ENCODE results near the gene FUT2. TPM values are rescaled to one million over a fixed set of nuclear protein-coding genes. Genes with fewer than 3 reads are reported as not detected.
A peak's percentile ranks its signal among the peaks of the same experiment; 100 is the strongest.
"Not testable (repeated sequence)": the region's sequence is repeated elsewhere in the genome, so short reads cannot be mapped to it uniquely, and the experiment has no call there.

The FUT2 gene
- total RNA-seq, 1 donor: under 0.01 TPM

- peak in 1 of 3 donors; percentile 41 for DNase-seq (ENCODE audit: low read depth in 2 of 3, low spot score in 2 of 3)
Measured at GRCh38 chr19:48696353-48697010, 711 bp downstream of the FUT2 start.

- peak in 2 of 3 donors; percentile 53 to 77 for DNase-seq (ENCODE audit: low read depth in 2 of 3, low spot score in 2 of 3)
Measured at GRCh38 chr19:48698046-48698445, 2.3 kb downstream of the FUT2 start.

DNA sequence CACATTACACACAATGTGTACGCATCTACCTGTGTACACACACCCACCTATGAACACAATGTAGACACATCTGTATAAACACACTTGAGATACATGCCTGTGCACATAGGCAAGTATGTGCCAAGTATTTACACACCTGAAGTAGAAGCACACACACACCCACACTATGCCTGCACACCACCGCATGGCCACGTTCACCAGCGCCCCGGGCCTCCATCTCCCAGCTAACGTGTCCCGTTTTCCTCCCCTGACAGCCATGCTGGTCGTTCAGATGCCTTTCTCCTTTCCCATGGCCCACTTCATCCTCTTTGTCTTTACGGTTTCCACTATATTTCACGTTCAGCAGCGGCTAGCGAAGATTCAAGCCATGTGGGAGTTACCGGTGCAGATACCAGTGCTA, 6.9 kb downstream of the FUT2 start:
- no peak for DNase-seq (ENCODE audit: low read depth in 2 of 3, low spot score in 2 of 3)

GRCh38 chr19:48703316-48703715, 7.5 kb downstream of the FUT2 start:
- no peak for DNase-seq (ENCODE audit: low read depth in 2 of 3, low spot score in 2 of 3)

- no peak for DNase-seq (ENCODE audit: low read depth in 2 of 3, low spot score in 2 of 3)
Measured at GRCh38 chr19:48705431-48705830, 9.7 kb downstream of the FUT2 start.

DNA sequence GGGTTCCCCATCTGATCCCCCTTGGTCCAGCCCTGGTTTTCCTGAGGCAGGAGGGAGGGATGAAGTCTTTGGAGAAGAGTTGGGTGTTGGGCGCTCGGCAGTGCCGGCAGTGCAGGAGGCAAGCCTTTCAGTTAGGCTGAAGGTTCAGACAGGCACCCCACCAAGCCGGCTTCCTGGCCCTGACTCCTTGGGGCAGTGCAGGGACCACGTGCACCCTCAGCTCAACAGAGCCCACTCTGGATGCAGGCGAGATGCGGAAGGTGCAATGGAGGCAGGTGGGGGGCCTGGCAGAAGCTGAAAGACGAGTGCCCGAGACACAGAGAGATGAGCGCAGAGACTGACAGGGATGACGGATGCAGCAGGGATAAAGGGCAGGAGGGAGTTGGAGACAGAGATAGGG, 12.7 kb downstream of the FUT2 start:
- DNase-seq (ENCODE audit: low read depth in 2 of 3, low spot score in 2 of 3): no peak

DNA sequence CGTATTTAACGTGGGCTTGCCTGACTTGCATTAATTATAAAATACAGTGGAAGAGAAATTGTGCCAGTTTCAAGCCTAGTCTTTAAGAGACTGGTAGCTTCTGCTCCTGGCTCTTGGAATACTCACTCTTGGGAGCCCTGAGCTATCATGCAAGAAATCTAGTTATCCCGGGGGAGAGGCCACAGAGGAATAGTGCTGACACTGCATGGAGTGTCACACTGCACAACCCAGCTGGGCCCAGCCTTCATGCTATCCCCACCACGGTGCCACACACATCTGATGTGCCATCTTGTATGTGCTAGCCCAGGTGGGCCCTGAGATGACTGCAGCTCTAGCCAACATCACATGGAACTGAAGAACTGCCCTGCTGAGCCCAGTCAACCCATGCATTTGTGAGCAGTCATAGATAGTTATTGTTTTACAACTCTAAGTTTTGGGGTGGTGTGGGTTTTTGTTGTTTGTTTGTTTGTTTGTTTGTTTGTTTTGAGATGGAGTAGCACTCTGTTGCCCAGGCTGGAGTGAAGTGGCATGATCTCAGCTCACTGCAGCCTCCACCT, 15.4 kb downstream of the FUT2 start:
- no peak for DNase-seq (ENCODE audit: low read depth in 2 of 3, low spot score in 2 of 3)

- DNase-seq (ENCODE audit: low read depth in 2 of 3, low spot score in 2 of 3): peak in 1 of 3 donors; percentile 47
Measured at GRCh38 chr19:48713041-48713863, 17.5 kb downstream of the FUT2 start.

DNA sequence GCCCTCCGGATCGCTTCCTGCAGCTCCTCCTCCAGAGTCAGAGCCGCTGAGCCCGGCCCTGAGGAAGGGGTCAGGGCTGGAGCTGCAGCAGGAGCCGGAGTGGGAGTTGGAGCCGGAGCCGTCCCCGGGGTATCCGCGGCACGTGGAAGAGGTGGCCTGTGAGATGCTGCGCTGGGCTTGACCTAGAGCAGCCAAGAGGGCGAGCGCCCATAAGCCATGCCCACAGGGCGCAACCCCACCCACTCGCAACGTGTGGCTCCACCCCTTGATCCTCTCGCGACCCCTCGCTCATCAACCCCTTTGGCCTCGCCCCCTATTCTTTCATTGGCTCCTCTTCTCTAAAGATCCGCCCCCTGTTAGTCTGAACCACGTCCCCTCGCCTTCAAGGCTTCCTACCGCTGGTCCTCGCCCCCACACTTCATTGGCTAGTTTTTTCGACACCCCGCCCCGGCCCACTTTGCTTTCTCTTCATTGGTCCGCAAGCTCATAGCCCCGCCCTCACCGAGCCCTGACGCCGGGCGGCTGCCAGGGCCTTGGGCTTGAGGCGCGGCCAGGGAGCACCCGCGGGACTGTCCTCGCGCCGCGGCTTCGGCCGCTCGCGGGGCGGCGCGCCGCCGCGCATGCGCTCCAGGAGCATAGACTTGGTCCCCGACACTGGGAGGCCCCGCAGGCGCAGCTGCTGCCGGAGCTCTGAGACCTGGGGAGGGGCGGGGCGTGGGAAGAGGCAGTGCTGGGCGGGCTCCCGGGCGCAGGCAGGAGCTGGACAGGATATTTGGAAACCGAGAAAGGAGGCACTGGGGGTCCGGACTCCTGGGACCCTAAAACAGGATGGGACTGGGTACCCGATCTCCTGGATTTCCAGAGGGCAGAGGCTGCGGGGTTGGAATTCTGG, 18.3 kb downstream of the FUT2 start:
- peak; percentile 87 to 100 (median 99) for DNase-seq (ENCODE audit: low read depth in 2 of 3, low spot score in 2 of 3)

DNA sequence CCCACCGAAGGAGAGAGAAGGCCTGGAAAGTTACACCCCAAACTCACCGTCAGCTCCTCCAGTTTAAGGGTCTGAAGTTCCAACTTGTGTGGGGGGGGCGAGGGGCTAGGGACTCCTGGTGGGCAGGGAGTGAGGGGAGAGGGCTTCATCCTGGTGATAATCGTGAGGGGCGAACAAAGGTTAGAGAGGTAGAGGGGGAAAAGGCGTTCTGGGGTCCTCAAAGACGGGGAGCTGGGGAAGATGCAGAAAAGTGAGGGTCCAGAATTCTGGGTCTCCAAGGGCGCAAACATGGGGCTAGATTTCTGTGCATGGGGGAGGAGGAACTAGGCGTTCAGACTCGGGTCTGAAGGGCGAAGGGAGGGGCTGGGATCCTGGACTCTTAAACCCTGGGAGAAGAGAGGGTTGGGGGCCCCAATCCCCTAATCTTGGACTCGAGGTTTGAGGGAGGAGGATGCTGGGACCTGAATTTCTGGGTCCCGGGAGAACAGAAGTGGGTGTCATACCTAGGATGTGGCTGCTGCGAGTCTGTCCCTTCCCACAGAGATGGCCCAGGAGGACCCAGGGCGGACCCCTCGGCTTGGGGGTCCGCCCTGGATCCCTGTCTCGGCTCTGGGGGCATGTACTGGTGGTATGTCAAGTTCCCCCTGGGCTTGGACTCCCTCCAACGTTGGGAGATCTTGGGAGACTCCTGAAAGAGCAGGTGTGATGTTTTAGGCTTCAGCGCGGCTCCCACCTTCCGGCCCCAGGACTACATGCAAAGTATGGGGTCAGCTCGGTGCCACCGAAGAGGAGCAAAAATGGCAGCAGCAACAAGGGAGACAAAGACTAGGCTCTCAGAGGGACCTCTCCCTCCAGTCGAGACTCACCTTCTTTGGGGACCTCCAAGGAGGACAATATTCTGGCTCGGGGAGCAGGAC, 19.2 kb downstream of the FUT2 start:
- no peak for DNase-seq (ENCODE audit: low read depth in 2 of 3, low spot score in 2 of 3)

DNA sequence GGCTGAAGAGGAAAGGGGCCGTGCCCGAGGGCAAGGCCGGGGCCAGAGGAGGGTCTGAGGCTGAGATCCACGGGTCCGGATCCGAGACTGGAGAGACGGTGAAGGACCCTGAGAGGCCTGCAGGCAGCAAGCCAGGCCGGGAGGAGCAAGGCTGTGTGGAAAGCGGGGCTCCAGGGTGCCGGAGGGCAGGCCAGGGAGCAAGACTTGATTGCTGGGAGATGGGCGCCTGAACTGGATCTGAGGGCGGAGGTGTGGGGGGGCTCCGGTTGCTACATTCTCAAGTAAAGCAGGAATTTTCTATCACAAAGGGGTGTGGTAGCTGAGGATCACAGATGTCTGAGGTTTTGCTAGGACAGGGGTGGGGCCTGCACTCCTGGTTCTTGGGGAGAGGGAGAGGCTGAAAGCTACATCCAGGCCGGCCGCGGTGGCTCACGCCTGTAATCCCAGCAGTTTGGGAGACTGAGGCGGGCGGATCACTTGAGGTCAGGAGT, 20.0 kb downstream of the FUT2 start:
- no peak for DNase-seq (ENCODE audit: low read depth in 2 of 3, low spot score in 2 of 3)

DNA sequence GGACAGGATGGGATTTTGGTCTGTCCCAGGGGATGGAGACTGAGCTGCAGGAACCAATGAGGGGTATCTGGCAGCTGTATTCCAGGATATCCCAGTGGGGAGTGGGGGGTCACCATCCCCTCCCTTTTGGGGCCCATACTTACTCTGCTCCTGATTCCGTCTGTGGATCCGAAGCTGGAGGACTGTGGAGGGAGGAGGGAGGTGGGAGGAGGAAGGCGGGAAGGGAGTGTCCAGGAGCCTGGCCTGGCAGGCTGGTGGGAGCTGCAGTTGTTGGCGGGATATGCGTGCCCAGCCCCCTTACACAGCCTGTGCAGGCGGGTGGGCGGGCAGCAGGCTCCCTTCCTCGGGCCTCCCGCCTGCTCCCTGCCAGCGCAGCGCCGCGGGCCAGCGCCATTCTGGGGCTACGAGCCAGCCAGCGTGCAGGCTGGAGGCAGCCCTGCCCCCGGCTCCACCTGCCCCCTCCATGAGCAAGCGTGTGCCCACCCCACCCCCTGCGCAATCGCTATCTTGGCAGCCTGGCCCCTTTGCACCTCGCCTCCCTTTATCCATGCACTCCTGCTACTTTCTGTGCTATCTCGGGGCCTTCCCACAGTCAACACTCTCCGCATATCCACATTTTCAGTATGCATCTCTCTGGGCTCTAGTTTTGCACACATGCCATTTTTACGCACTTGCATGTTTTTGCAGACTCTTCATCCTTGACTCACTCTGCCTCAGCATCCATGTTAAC, 21.0 kb downstream of the FUT2 start:
- no peak for DNase-seq (ENCODE audit: low read depth in 2 of 3, low spot score in 2 of 3)

DNA sequence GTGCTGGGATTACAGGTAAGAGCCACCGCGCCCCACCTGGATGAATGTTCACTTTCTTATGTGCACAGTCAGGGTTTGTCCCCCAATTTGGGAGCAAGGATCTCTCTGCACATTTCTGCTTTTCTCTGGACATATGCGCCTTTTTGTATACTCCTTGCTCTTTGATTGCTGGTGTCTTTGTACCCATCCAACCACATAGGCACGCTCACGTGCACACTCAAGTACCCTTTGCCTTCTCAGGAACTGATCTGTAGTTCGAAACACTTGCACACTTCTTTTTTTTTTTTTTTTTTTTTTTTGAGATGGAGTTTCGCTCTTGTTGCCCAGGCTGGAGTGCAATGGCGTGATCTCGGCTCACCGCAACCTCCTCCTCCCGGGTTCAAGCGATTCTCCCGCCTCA, 22.3 kb downstream of the FUT2 start:
- DNase-seq (ENCODE audit: low read depth in 2 of 3, low spot score in 2 of 3): not testable (repeated sequence)

DNA sequence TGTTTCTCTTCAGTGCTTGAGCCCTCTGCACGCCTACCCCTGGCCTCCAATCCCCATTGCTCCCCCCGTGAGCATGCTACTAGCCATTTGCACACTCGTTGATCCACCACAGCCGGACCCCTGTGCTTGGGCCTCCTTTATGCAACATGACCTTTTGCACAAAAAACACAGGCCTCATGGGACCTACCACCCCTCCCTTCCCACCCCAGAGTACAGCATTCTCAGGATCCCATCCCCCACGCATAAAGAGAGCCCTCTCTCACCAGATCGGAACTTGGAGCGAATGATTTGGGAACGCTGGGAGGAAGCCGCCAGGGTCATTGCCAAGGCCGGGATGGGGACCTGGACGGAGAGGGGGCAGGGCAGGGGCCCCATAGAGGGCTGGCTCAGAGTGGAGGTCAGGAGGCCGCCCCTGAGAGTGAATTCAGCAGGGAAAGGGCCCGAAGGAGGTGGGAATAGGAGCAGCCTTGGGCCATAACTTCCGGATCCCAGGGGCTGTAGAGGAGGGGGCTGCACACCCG, 23.0 kb downstream of the FUT2 start:
- DNase-seq (ENCODE audit: low read depth in 2 of 3, low spot score in 2 of 3): no peak

GRCh38 chr19:48719263-48720171, 23.7 kb downstream of the FUT2 start, which contains the start of gene MAMSTR:
MAMSTR (minus strand) TSS chr19:48719725; CDS start chr19:48719031, 694 bp downstream.
- no peak for DNase-seq (ENCODE audit: low read depth in 2 of 3, low spot score in 2 of 3)

- no peak for DNase-seq (ENCODE audit: low read depth in 2 of 3, low spot score in 2 of 3)
Measured at GRCh38 chr19:48720251-48720612, 24.5 kb downstream of the FUT2 start.

DNA sequence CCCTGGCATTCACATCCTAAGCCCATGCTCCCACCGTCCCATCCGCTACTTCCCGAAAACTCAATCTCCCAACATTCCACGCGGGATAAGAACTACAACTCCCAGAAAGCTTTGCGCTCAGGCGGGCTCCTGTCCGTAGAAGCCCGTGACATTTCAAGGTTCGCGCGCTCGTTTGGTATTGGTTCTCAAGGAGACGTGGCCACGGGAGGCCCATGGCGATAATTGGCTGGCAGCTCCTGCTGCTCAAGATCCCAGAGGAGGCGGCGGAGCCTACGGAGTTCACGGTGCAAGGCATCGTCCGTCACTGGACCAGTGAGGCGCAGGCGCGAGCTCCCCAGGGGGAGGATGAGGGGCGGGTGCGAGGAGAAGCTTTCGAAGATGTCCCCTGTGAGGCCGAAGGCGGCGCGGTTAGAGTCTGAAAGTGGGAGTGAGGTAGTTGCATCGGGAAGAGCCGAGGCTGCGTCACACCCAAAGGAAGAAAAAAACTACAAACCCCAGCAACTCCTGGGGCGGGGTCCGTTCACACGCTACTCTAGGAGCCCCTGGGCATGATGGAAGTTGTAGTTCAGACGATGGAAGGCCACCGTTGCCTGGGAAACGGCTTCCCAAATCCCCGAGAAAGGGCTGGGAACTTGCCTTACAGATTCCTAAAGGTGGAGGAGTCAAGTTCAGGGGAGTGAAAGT, 25.0 kb downstream of the FUT2 start:
- DNase-seq (ENCODE audit: low read depth in 2 of 3, low spot score in 2 of 3): peak; percentile 79 to 97 (median 95)
